22Rv1 (cell line): ENCODE results near the gene CRYGB.

Source experiments
- H3K27ac ChIP-seq: fragments of 450-650 bp; 2 replicates; pipeline ENCODE4 v1.5.1; 2017
- ZFX ChIP-seq: fragments of 450-650 bp; IDR thresholded peaks from 2 replicates; pipeline ENCODE4 v1.6.1; 2017; ENCODE audit warnings: antibody characterized with exemption, borderline replicate concordance
- TF ChIP-seq, protein P1 (sequence below): fragments of 450-650 bp; IDR thresholded peaks from 2 replicates; pipeline ENCODE4 v1.5.1; 2017; ENCODE audit warnings: mild to moderate bottlenecking

CRYGB gene

DNA sequence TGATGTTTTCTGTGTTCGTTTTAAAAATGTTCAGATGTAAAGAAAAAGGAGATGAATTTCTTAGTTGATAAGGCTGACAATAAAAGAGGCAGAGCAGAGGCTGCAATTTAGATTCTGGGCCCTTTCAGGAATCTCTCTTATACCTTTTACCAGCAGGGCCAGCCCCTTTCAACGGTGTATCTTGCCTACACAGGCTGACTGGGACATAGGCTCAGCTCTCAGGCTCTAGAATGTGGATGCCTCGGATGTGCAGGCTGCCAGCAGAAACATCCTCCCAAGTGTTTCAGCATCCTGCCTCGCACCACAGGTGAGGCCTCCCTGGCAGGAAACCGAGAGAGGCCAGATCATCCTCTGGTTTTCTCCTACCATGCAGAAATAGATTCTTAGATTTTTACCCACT, 40.5 kb upstream of the CRYGB start:
- TF ChIP-seq, protein P1, sequence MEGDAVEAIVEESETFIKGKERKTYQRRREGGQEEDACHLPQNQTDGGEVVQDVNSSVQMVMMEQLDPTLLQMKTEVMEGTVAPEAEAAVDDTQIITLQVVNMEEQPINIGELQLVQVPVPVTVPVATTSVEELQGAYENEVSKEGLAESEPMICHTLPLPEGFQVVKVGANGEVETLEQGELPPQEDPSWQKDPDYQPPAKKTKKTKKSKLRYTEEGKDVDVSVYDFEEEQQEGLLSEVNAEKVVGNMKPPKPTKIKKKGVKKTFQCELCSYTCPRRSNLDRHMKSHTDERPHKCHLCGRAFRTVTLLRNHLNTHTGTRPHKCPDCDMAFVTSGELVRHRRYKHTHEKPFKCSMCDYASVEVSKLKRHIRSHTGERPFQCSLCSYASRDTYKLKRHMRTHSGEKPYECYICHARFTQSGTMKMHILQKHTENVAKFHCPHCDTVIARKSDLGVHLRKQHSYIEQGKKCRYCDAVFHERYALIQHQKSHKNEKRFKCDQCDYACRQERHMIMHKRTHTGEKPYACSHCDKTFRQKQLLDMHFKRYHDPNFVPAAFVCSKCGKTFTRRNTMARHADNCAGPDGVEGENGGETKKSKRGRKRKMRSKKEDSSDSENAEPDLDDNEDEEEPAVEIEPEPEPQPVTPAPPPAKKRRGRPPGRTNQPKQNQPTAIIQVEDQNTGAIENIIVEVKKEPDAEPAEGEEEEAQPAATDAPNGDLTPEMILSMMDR: no peak
- no peak for TF ChIP-seq ZFX
- H3K27ac ChIP-seq: no peak overlapping the region

DNA sequence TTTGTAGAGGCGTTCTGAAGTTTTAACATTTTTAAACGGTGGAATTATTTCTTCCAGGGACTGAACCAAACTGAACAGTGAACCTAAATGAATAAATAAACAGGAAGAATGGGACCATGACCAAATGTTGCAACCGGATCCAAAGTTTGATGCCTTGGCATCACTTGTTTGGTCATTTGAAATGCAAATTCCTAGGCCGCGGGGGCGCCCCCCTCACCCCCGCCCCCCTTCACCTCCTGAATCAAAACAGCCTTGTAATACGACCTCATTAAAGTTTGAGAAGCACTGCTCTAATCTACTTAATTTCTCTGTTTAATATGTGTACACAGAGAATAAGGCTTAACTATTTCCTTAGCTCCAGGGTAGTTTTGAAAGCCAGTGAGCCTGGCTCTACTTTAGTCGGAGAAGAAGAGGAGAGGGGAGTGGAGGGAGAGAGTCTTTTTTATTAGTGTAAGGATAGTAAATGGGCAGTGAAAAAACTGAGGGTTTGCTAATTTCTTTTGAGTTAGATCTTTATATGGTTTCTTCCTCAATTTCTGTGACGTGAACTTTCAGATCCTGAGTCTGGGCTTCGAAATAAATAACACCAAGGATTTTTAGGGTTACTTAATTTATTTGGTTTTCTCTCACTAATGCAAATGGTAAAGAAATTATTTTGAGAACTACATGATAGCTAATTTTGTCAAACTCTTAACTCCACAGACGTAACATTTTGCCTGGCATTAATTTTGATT, 38.2 kb upstream of the CRYGB start:
- no peak for TF ChIP-seq ZFX
- TF ChIP-seq, protein P1: no peak
- no peak overlapping the region for H3K27ac ChIP-seq

DNA sequence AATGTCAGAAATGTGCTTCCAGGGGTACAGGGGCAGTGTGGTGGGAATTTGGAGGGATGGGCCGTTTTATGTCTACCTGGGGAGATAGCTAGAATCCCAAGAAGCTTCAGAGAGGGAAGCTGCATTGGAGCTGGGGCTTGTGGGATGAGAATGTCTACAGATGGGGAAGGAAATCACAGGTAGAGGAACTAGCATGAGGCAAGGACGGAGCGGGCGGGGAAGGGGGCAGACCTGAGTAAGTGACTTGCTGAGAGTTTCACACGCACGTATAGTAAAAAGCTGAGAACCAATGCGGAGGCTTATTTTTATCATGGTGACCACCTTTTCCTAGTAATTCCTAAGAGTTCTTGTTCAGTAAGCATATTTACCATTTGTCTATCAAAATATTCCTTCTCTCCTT, 37.6 kb upstream of the CRYGB start:
- no peak for TF ChIP-seq ZFX
- TF ChIP-seq, protein P1: no peak
- no peak overlapping the region for H3K27ac ChIP-seq

DNA sequence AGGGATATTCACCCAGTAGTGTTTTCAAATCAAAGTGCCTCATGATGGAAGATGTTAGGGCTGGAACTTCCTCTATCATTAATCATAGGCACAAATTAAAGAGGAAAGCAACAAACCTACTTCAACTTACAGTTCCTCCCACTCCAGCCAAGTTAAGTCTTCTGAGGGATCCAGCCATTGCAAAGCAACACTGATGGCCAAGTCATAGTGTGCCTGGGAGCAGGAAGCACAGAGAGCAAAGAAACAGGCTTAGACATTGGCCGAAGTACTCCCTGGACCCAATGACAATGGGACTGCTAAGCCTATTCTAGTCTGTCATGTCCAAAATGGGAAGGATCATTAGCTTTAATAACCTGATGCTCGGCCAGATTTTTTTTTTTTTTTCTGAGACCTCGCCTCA, 36.9 kb upstream of the CRYGB start:
- TF ChIP-seq ZFX: no peak
- TF ChIP-seq, protein P1: no peak
- no peak overlapping the region for H3K27ac ChIP-seq

DNA sequence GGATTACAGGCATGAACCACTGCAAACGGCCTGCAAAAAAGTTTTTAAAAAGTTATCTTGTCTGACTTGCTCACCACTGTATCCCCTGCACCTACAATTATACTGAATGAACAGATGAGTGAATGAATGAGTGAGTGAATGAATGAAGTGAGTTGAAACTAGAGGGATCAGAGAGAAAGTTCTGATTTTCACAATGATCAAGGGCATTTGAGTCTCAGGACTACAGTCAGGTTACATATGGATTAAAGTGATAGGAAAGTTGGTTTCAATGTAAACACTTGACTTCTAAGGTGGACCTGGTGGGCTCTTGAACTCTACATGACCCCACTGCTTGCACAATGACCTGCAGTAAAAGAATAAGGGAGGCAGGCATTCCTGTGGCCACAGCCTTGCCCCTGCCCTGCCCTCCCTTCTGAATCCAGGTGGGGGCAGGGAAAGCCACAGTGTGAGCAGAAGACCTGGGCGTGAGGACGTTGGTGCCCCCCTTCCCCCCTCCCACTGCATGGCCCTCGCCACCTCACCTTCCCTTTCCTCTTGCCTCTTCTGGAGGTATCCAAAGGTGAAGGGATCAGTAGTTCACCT, 33.2 kb upstream of the CRYGB start:
- H3K27ac ChIP-seq: no peak overlapping the region
- TF ChIP-seq, protein P1: no peak
- TF ChIP-seq ZFX: no peak

DNA sequence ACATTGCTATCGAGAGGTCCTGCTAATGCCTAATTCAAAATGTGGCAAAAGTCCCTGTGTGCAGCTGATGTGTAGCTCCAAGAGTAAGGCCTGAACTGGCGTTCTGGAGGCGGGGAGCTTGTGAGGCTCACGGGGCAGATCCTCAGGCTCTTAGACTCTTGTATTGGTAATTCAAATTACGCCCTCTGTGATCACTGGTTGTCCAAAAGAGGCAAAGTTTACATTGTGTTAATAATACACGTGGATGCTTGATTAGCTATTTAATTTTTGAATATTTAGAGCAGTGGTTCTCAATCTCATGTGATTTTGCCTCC, 29.8 kb upstream of the CRYGB start:
- TF ChIP-seq, protein P1: no peak
- no peak for TF ChIP-seq ZFX
- H3K27ac ChIP-seq: no peak overlapping the region

DNA sequence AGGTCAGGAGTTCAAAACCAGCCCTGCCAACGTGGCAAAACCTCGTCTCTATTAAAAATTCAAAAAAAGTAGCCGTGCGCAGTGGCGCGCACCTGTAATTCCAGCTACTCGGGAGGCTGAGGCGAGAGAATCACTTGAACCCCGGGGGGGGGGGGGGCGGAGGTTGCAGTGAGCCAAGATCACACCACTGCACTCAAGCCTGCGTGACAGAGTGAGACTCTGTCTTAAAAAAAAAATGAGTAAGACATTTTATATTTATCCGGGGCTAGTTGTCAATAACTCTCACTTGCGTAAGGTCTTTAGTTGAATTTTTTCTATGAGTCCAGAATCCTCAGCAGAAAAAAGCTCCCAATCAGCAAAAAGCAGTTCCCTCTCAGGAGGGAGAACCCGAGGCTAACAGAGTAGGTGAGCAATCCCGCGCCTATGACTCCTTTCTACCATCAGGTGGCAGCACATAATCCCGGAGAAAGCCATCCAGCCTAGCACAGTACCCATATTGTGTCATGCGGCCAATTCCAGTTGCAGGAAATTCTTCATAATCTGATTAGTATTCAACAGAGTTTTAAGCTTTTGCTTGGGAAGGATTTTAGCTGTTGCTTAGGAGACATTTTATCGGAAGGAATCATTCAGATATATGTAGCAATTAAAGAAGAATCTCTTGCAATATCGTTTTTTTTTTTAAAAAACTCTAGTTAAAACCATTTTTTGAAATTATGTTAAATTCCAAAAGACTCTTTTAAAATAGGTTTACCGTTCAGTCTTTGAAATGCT, 29.3 kb upstream of the CRYGB start:
- TF ChIP-seq ZFX: no peak
- TF ChIP-seq, protein P1: peak; percentile 93
- H3K27ac ChIP-seq: no peak overlapping the region
